Upper lobe of left lung (tissue), 6 donors: Measurements from ENCODE around the gene SPATA46. TPM values are rescaled to one million over a fixed set of nuclear protein-coding genes. Genes with fewer than 3 reads are reported as not detected.

Experiments
- ATAC-seq, 2 donors: fragments of 200-7000 bp; cut with Tn5 transposase; one replicate each; pipeline ENCODE4 v1.9.1; 2022; ENCODE audit warnings: mild to moderate bottlenecking in 2 of 2, moderate library complexity in 2 of 2; ENCODE audit not compliant: low FRiP score in 2 of 2
- DNase-seq, 2 donors: peaks; one replicate each; pipeline ENCODE4 v3.0.0-alpha.2; 2019 to 2020
- H3K27ac ChIP-seq, 4 donors: fragments of 200-600 bp; sonication (generic); one replicate each; pipeline ENCODE4 v1.5.1; 2016 to 2019
- H3K27me3 ChIP-seq, 4 donors: fragments of 200-600 bp; sonication (generic); one replicate each; pipeline ENCODE4 v1.5.1; 2017 to 2019
- H3K36me3 ChIP-seq, 4 donors: fragments of 200-600 bp; sonication (generic); one replicate each; pipeline ENCODE4 v1.5.1; 2016 to 2019
- H3K4me1 ChIP-seq, 4 donors: fragments of 200-600 bp; sonication (generic); one replicate each; pipeline ENCODE4 v1.5.1; 2018 to 2019
- H3K4me3 ChIP-seq, 4 donors: fragments of 200-600 bp; sonication (generic); one replicate each; pipeline ENCODE4 v1.5.1; 2017 to 2019; ENCODE audit warnings: mild to moderate bottlenecking in 2 of 4, moderate library complexity in 1 of 4
- H3K9me3 ChIP-seq, 4 donors: fragments of 200-600 bp; sonication (generic); one replicate each; pipeline ENCODE4 v1.5.1; 2018 to 2019
- EP300 ChIP-seq, 4 donors: sonication (generic); formaldehyde crosslinking; IDR thresholded peaks; one replicate each; pipeline ENCODE4 v1.5.1; 2017; ENCODE audit warnings: antibody characterized with exemption in 4 of 4, control low read depth in 2 of 4
- POLR2A ChIP-seq, 4 donors: fragments of 450-650 bp; IDR thresholded peaks; one replicate each; pipeline ENCODE4 v1.5.1; 2016 to 2017; ENCODE audit warnings: antibody characterized with exemption in 4 of 4, mild to moderate bottlenecking in 2 of 4
- POLR2AphosphoS5 ChIP-seq, 2 donors: sonication (generic); formaldehyde crosslinking; IDR thresholded peaks; one replicate each; pipeline ENCODE4 v1.5.1; 2017; ENCODE audit warnings: antibody characterized with exemption in 2 of 2
- WGBS, 2 donors: methylation state at CpG; one replicate each; pipeline ENCODE4 v1.1.5; 2017 to 2018; 5-methylcytosine and 5-hydroxymethylcytosine counted together
- total RNA-seq, 6 donors: library from RNA; depleted of rRNA in 4 of 6; stranded (reverse); fragments of >200 nt in 4 of 6; gene quantifications; one replicate each; pipeline versions ENCODE4 v1.1.0 to v1.2.1, GENCODE V29; 2016 to 2021
- TF ChIP-seq, protein P1 (sequence below), 6 experiments: fragments of 450-650 bp in 4 of 6; fragments of 200-600 bp in 2 of 6; sonication (generic) in 2 of 6; IDR thresholded peaks; one replicate each; pipeline ENCODE4 v1.5.1; 2016 to 2019; ENCODE audit warnings: antibody characterized with exemption in 6 of 6
- donor health status: DM: no; HTN: no; CAD: no; lungs with moderate emphysema.
- donor health status: DM: no; HTN: yes; CAD: no; lungs with severe emphysema.

SPATA46 gene
- total RNA-seq, 6 donors from 2014 or later: not detected

DNA sequence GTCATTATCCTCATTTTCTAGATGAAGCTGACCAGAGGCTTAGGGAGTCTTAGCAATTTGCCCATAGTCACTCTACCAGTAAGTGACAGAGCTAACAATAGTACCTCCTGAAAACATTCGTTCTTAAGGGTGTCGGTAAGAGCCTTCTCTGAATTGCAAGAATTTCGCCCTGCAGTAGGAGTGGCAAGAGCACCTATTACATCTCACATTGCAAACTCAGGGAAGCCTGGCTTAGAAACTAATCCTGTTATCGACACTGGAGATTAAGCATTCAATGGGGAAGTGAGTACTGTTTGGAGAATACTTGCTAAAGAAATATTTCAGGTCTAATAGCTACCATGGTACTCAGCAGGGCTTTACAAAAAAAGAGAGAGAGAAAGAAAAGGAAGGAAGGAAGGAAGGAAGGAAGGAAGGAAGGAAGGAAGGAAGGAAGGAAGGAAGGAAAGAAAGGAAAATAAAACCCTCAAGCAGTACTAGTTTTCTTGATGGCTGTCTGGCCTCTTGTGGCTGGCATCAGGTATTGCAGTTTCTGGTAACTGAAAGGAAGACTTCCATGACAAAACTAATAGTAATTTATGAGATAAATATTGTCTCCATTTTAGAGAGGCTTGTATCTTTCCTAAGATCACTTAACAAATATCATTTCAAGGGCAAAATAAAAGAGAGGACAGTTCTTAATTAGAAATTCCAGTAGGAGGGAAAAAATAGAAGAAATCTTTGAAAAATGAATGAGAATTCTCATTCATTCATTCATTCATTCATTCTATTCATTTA lies 15.3 kb upstream of the SPATA46 start:
- Histone ChIP-seq H3K4me1 (peaks cover 0 to 8% (median 3%) of the 10 kb centered on the region in 4 donors), H3K4me3 (no peak overlapping the region), H3K27ac (no peak overlapping the region), H3K9me3 (no peaks in the 10 kb centered on the region), H3K36me3 (no peaks in the 10 kb centered on the region), H3K27me3 (no peaks in the 10 kb centered on the region)
- TF ChIP-seq, protein P1, sequence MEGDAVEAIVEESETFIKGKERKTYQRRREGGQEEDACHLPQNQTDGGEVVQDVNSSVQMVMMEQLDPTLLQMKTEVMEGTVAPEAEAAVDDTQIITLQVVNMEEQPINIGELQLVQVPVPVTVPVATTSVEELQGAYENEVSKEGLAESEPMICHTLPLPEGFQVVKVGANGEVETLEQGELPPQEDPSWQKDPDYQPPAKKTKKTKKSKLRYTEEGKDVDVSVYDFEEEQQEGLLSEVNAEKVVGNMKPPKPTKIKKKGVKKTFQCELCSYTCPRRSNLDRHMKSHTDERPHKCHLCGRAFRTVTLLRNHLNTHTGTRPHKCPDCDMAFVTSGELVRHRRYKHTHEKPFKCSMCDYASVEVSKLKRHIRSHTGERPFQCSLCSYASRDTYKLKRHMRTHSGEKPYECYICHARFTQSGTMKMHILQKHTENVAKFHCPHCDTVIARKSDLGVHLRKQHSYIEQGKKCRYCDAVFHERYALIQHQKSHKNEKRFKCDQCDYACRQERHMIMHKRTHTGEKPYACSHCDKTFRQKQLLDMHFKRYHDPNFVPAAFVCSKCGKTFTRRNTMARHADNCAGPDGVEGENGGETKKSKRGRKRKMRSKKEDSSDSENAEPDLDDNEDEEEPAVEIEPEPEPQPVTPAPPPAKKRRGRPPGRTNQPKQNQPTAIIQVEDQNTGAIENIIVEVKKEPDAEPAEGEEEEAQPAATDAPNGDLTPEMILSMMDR (IDR thresholded peaks at IDR 0.05): peak; percentile 61 to 87 (median 80)
- TF ChIP-seq POLR2A (IDR thresholded peaks at IDR 0.05): no peak
- peak in 1 of 2 donors; percentile 6 for TF ChIP-seq POLR2AphosphoS5 (IDR thresholded peaks at IDR 0.05)
- peak in 1 of 4 donors; percentile 64 for TF ChIP-seq EP300 (IDR thresholded peaks at IDR 0.05)
- peak in 1 of 2 donors; percentile 44 for DNase-seq
- peak; percentile 67 to 80 for ATAC-seq
- WGBS, 2 donors: 32 to 39% methylated on average over 4 of the region's 4 CpGs

DNA sequence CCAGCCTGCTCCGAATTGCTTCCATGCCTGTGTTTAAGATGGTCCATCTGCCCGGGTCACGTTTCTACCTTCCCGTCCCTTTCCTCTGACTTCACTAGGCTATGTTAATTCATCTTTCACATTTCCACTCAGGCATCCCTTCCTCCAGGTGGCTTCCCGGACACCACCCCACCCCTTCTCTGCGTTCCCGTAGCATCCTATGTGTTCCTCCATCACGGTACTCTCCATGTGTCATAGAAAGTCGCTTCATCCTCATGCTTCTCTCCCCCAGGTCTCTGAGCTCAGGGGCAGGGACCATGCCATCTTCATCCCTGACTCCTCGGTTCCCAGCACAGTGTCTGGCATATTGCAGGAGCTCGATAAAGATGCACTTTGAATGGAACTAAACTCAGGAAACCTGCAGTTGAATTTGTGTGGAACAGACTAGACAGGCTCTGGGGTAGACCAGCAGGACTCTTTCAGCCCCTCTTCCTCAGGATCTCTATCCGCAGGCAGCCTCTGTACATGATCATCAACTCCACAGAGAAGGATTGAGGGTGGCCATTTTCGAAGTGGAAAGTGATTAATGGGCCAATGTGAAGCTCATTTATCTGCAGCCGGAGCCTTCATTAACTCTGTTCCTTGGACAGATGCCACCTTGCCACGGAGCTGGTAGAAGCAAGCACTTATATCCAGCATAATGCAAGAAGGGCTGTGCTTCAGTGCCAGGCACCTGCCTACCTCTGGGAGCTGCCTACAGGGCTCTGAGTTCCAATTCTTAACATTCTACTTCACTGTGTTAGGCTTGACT lies 13.9 kb upstream of the SPATA46 start:
- TF ChIP-seq, protein P1 (IDR thresholded peaks at IDR 0.05): no peak
- no peak for TF ChIP-seq POLR2AphosphoS5 (IDR thresholded peaks at IDR 0.05)
- H3K36me3 ChIP-seq: no peaks in the 10 kb centered on the region

DNA sequence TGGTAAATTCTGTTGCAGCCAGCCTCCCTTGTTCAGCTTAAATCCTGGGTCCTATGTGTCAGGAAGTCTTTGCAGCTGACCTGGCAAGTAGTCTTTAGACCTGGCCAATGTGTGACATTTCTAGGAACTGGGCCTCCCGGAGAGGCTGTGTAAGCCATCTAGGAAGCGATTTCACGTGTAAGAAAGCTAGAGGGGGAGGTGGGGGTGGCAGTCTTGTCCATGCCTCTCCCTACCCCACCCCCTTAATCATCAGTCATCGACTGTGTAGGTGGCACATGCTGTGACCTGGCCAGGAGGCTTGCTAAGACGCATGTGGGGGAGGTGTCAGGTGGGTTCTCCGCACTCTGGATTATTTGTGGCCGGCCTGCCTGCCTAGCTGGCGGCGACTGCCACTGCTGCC lies 13.3 kb upstream of the SPATA46 start:
- H3K36me3 ChIP-seq: no peaks in the 10 kb centered on the region
- H3K4me1 ChIP-seq: peaks cover 0 to 8% (median 3%) of the 10 kb centered on the region in 4 donors
- no peak overlapping the region for H3K27ac ChIP-seq
- DNase-seq: peak in 1 of 2 donors; percentile 47
- 79 to 83% methylated on average over 9 of the region's 9 CpGs for WGBS, 2 donors
- ATAC-seq: no peak
- H3K9me3 ChIP-seq: no peaks in the 10 kb centered on the region
- no peaks in the 10 kb centered on the region for H3K27me3 ChIP-seq
- no peak for TF ChIP-seq EP300 (IDR thresholded peaks at IDR 0.05)
- TF ChIP-seq POLR2AphosphoS5 (IDR thresholded peaks at IDR 0.05): no peak
- TF ChIP-seq, protein P1 (IDR thresholded peaks at IDR 0.05): no peak
- no peak for TF ChIP-seq POLR2A (IDR thresholded peaks at IDR 0.05)
- H3K4me3 ChIP-seq: no peak overlapping the region

More for the DNA sequence above, 13.9 kb upstream of the SPATA46 start:
- DNase-seq: no peak
- peaks cover 0 to 8% (median 3%) of the 10 kb centered on the region in 4 donors for H3K4me1 ChIP-seq
- no peak overlapping the region for H3K4me3 ChIP-seq
- no peaks in the 10 kb centered on the region for H3K27me3 ChIP-seq
- ATAC-seq: no peak
- H3K27ac ChIP-seq: no peak overlapping the region
- 78% methylated on average over 15 of the region's 15 CpGs for WGBS, 2 donors
- no peaks in the 10 kb centered on the region for H3K9me3 ChIP-seq

DNA sequence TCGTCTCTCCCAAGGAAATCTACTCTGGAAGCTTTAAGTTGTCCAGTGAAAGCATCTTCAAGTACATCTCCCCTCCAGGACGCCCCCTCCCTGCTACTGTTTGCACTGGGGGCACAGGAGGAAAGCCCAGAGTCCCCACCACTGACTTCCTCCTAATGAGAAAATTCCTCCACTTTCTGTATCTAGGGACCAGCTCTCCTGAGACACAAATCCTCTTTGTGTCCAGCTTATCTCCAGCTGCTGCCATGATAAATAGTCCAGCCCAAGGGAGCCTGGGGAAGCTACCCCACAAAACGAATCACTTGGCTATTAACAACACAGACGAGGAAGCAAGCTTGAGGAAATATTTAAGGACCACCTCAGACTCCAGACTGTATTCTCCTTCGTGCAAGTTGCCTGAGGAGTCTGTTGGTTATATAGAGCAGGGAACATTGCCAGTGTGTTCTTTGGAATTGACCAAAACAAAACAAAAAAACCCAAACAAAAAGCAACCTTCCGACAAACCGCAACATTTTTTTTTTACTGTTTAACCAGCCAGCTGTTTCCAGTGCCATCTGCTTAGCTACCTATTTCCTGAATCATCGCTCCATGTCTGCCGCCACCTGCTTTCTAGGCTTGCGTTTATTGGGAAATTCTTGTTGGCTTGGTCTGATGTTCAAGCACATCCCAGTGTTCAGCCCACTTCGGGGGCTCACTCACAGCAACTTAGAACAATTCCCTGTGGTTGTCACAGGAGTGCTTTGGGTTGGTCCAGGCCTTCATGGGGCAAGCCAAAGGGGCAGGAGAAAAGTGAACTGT lies 12.6 kb upstream of the SPATA46 start:
- Histone ChIP-seq H3K36me3 (no peaks in the 10 kb centered on the region), H3K27me3 (no peaks in the 10 kb centered on the region), H3K9me3 (no peaks in the 10 kb centered on the region), H3K4me1 (peaks cover 0 to 8% (median 3%) of the 10 kb centered on the region in 4 donors), H3K27ac (no peak overlapping the region), H3K4me3 (no peak overlapping the region)
- DNase-seq: no peak
- no peak for ATAC-seq
- 54 to 59% methylated on average over 11 of the region's 11 CpGs for WGBS, 2 donors
- TF ChIP-seq, protein P1 (IDR thresholded peaks at IDR 0.05): no peak
- TF ChIP-seq POLR2AphosphoS5 (IDR thresholded peaks at IDR 0.05): no peak
- TF ChIP-seq POLR2A (IDR thresholded peaks at IDR 0.05): no peak
- no peak for TF ChIP-seq EP300 (IDR thresholded peaks at IDR 0.05)
